Endothelial cell of umbilical vein (primary cell): ENCODE measurements around the gene CTIF. TPM values are rescaled to one million over a fixed set of nuclear protein-coding genes. Genes with fewer than 3 reads are reported as not detected.

ENCODE experiments used
- BruUV-seq: library from RNA; stranded (reverse); fragments of 400-500 nt; replicated peaks from 2 replicates; lab custom pipeline; 2021; lab: Mats Ljungman, UMichigan
- CTCF ChIA-PET: fragments of 300-600, 350-600 bp; sonication (Branson Sonifier 250); formaldehyde crosslinking; loops from one replicate; lab custom pipeline; 2021; ENCODE audit warnings: antibody characterized with exemption, inconsistent platforms; lab: Charles Lee
- POLR2A ChIA-PET: fragments of 300-600, 350-600 bp; sonication (Branson Sonifier 250); formaldehyde crosslinking; loops from one replicate; lab custom pipeline; 2021; ENCODE audit warnings: antibody characterized with exemption, inconsistent platforms; lab: Charles Lee
- DNase-seq: peaks from one replicate; pipeline ENCODE4 v3.0.0-alpha.2; 2011; ENCODE audit warnings: low read depth, low spot score
- FAIRE-seq: peaks from 2 replicates; lab custom pipeline; 2011; peaks lifted over from hg19 to GRCh38; lab: Jason Lieb, UNC
- H2AFZ ChIP-seq: 2 replicates; pipeline ENCODE4 v1.6.0; 2012; ENCODE audit warnings: low read depth, low read length, control low read depth, inconsistent platforms
- H3K27ac ChIP-seq: 2 replicates; pipeline ENCODE4 v1.5.1; 2011; ENCODE audit warnings: low read depth, mild to moderate bottlenecking, control low read depth, low read length, moderate library complexity; ENCODE audit not compliant: insufficient read depth
- H3K27me3 ChIP-seq, 2 experiments: 2 replicates each; pipeline versions ENCODE4 v1.6.0 to v1.6.1; 2011; ENCODE audit warnings: low read length in 2 of 2, mixed read lengths in 1 of 2; ENCODE audit not compliant: control insufficient read depth in 2 of 2, insufficient read depth in 2 of 2
- H3K36me3 ChIP-seq, 2 experiments: 2 replicates in 1 of 2; 3 replicates in 1 of 2; pipeline ENCODE4 v1.5.1; 2011; ENCODE audit warnings: low read length in 2 of 2, mild to moderate bottlenecking in 1 of 2, moderate library complexity in 1 of 2; ENCODE audit not compliant: control insufficient read depth in 2 of 2, insufficient read depth in 2 of 2; ENCODE audit errors: extremely low read depth in 1 of 2
- H3K4me1 ChIP-seq: 3 replicates; pipeline ENCODE4 v1.5.1; 2011; ENCODE audit warnings: mild to moderate bottlenecking, low read length; ENCODE audit not compliant: control insufficient read depth, insufficient read depth; ENCODE audit errors: extremely low read depth
- H3K4me2 ChIP-seq: 2 replicates; pipeline ENCODE4 v1.6.1; 2011; ENCODE audit warnings: low read length, control low read depth, mixed read lengths; ENCODE audit not compliant: insufficient read depth
- H3K4me3 ChIP-seq, 3 experiments: fragments of 200-600 bp in 1 of 3; sonication (generic), shearing (Covaris generic) in 1 of 3; replicated peaks in 1 of 3; 2 replicates each; pipeline ENCODE4 v1.5.1; 2011 to 2016; ENCODE audit warnings: control low read depth in 3 of 3, low read length in 3 of 3, mild to moderate bottlenecking in 2 of 3, inconsistent platforms in 1 of 3, low read depth in 1 of 3, moderate library complexity in 1 of 3; ENCODE audit not compliant: insufficient read depth in 1 of 3
- H3K79me2 ChIP-seq: 2 replicates; pipeline ENCODE4 v1.6.0; 2012; ENCODE audit warnings: low read length, inconsistent platforms; ENCODE audit not compliant: control insufficient read depth, insufficient read depth
- H3K9ac ChIP-seq: replicated peaks from 2 replicates; pipeline ENCODE3; 2011; ENCODE audit warnings: low read length, control low read depth; ENCODE audit not compliant: insufficient read depth; ENCODE audit errors: extremely low read depth
- H3K9me1 ChIP-seq: replicated peaks from 3 replicates; pipeline ENCODE4 v1.6.0; 2011; ENCODE audit warnings: mild to moderate bottlenecking, low read length; ENCODE audit not compliant: control insufficient read depth, insufficient read depth; ENCODE audit errors: extremely low read depth
- H3K9me3 ChIP-seq: replicated peaks from 2 replicates; pipeline ENCODE4 v1.5.1; 2012; ENCODE audit warnings: low read length, inconsistent platforms; ENCODE audit not compliant: control insufficient read depth, insufficient read depth
- H4K20me1 ChIP-seq: replicated peaks from 2 replicates; pipeline ENCODE3; 2011; ENCODE audit warnings: mild to moderate bottlenecking, low read length; ENCODE audit not compliant: control insufficient read depth, insufficient read depth; ENCODE audit errors: extremely low read depth
- CTCF ChIP-seq, 2 donors: IDR thresholded peaks; 1 replicate in 1 of 2; 2 replicates in 1 of 2; pipeline ENCODE4 v1.5.1; 2011; ENCODE audit warnings: low read length in 2 of 2, mild to moderate bottlenecking in 2 of 2, moderate library complexity in 2 of 2, control low read depth in 1 of 2, inconsistent platforms in 1 of 2, low read depth in 1 of 2; ENCODE audit not compliant: insufficient read depth in 1 of 2; ENCODE audit errors: extremely low read depth in 1 of 2
- EZH2 ChIP-seq: IDR thresholded peaks from 2 replicates; pipeline ENCODE4 v1.6.1; 2012; ENCODE audit warnings: borderline replicate concordance, low read depth, mild to moderate bottlenecking, moderate library complexity, low read length, inconsistent platforms; ENCODE audit not compliant: severe bottlenecking
- FOS ChIP-seq: IDR thresholded peaks from 2 replicates; pipeline ENCODE4 v1.6.1; 2011; ENCODE audit warnings: mild to moderate bottlenecking, low read length, moderate library complexity, borderline replicate concordance; ENCODE audit not compliant: insufficient read depth
- GATA2 ChIP-seq: IDR thresholded peaks from 2 replicates; pipeline ENCODE4 v1.7.0; 2011; ENCODE audit warnings: low read depth, mild to moderate bottlenecking, moderate library complexity, mixed read lengths, low read length; ENCODE audit not compliant: insufficient read length, insufficient read depth
- JUN ChIP-seq: IDR thresholded peaks from 2 replicates; pipeline ENCODE4 v1.6.1; 2011; ENCODE audit warnings: borderline replicate concordance, low read depth; ENCODE audit not compliant: insufficient read length, insufficient read depth
- MYC ChIP-seq: IDR thresholded peaks from one replicate; pipeline ENCODE4 v1.6.1; 2011; ENCODE audit warnings: mild to moderate bottlenecking, low read depth, low read length
- POLR2A ChIP-seq: IDR thresholded peaks from 2 replicates; pipeline ENCODE4 v1.6.1; 2012; ENCODE audit warnings: low read depth, mild to moderate bottlenecking, control low read depth, low read length
- POLR2AphosphoS5 ChIP-seq: IDR thresholded peaks from 2 replicates; pipeline ENCODE4 v1.6.1; 2012; ENCODE audit warnings: low read depth, mild to moderate bottlenecking, control low read depth, low read length, moderate library complexity; ENCODE audit not compliant: insufficient read depth
- dilution Hi-C: fragments of 300-500 bp; cut with MboI; formaldehyde crosslinking; loops from one replicate; pipeline ENCODE4 v1.15.0; 2019; ENCODE audit warnings: low sequenced_read_pairs; ENCODE audit not compliant: extremely low pct_ligation_motif_present
- intact Hi-C: fragments of 100-400 bp; cut with micrococcal nuclease; formaldehyde crosslinking; loops from one replicate; pipeline ENCODE4 v1.10.0; 2022
- polyA plus RNA-seq, 4 experiments: library from polyadenylated mRNA; depleted of rRNA in 3 of 4; stranded (reverse) in 3 of 4; unstranded in 1 of 4; fragments of >200 nt; gene quantifications; 2 replicates each; pipeline versions ENCODE4 v1.2.1 to v1.2.3, GENCODE V29; 2011 to 2012; ENCODE audit warnings: missing spikeins in 1 of 4
- total RNA-seq: library from RNA; stranded (reverse); gene quantifications from 2 replicates; pipeline ENCODE4 v1.2.3, GENCODE V29; 2021
- TF ChIP-seq, protein P1 (sequence below): IDR thresholded peaks from 2 replicates; pipeline ENCODE4 v1.6.1; 2011; ENCODE audit not compliant: insufficient read depth, insufficient read length

CTIF gene
- total and polyA plus RNA-seq, 2 donors (not counting 3 experiments of a cell fraction or from before 2014, with no cell fraction given), result 20.9 to 57.7 TPM

GRCh38 chr18:48500517-48500916, 38.3 kb upstream of the CTIF start:
- intact Hi-C loops (no loop called here), dilution Hi-C loops (no loop called here)
- no peak overlapping the region for H2AFZ ChIP-seq
- H3K4me3 ChIP-seq, result no peak overlapping the region
- ChIA-PET CTCF (no interaction called here), POLR2A (no interaction called here)
- no peak for DNase-seq
- H3K9me1 ChIP-seq, result no peaks in the 10 kb centered on the region
- H3K79me2 ChIP-seq, result no peaks in the 10 kb centered on the region
- no peaks in the 10 kb centered on the region for H3K27me3 ChIP-seq
- no peak overlapping the region for H3K27ac ChIP-seq
- no peaks in the 10 kb centered on the region for H3K9me3 ChIP-seq
- TF ChIP-seq POLR2A (no peak), JUN (no peak), POLR2AphosphoS5 (no peak), EZH2 (no peak), GATA2 (no peak), FOS (no peak), MYC (no peak), CTCF (IDR thresholded peaks at IDR 0.05; ENCODE audit: extremely low read depth in 1 of 2, insufficient read depth in 1 of 2, low read depth in 1 of 2, low read length in 2 of 2) (no peak)
- TF ChIP-seq, protein P1, sequence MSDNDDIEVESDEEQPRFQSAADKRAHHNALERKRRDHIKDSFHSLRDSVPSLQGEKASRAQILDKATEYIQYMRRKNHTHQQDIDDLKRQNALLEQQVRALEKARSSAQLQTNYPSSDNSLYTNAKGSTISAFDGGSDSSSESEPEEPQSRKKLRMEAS, result no peak
- BruUV-seq, result no TSS peak
- H4K20me1 ChIP-seq, result no peaks in the 10 kb centered on the region
- no peaks in the 10 kb centered on the region for H3K36me3 ChIP-seq
- no peak overlapping the region for H3K9ac ChIP-seq
- no peak overlapping the region for H3K4me2 ChIP-seq
- no peak for FAIRE-seq
- H3K4me1 ChIP-seq, result no peaks in the 10 kb centered on the region
